ENCODE results near the gene ASAP2.
A peak's percentile ranks its signal among the peaks of the same experiment; 100 is the strongest.

Gene ASAP2

DNA sequence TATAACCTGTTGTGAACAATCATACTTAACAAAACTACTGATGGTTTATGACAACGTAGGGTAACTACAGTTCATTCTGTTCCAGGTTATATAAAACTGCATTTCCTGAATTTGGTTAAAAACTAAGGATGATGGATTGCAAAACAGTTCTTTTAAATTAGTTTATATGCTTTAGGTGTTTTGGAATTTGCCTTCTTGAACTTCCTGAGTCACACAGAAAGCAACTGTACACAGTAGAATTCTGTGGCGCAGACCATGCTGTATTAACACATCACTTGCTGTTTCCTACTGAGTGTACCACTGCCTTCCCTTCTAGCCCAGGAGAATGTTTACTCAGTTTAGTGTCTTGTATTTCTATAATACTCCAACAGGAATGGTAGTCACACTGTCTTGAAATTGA, 197.3 kb downstream of the ASAP2 start:
- no peak for DNase-seq (ENCODE audit: low spot score)

GRCh38 chr2:9404451-9404850, 197.8 kb downstream of the ASAP2 start:
- DNase-seq (ENCODE audit: low spot score) = no peak

- DNase-seq (ENCODE audit: low spot score) = no peak
These were observed 199.0 kb downstream of the ASAP2 start for GRCh38 chr2:9405636-9406035.

GRCh38 chr2:9406529-9407362, 200.1 kb downstream of the ASAP2 start:
- DNase-seq (ENCODE audit: low spot score) = no peak

DNA sequence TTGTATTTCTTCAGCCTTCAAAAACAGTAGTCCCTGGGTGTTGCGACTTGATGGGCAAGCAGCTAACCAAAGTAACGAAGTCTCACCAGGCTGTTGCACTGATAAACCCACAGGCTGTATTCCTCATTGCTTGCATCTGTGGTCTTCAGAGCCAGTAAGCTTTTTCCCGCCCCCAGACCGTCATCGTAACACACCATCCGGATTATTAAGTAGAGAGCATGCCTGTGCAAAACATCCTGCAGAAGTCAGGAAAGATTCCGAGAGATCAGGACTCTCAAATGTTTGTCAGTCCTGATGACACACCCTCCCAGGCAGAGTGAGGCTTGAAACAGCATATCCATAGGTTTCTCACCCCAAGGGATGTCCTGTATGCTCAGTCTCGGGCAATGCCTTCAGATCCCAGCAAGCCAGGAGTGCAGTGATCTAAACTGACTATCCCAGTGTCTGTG, 200.8 kb downstream of the ASAP2 start:
- no peak for DNase-seq (ENCODE audit: low spot score)

DNA sequence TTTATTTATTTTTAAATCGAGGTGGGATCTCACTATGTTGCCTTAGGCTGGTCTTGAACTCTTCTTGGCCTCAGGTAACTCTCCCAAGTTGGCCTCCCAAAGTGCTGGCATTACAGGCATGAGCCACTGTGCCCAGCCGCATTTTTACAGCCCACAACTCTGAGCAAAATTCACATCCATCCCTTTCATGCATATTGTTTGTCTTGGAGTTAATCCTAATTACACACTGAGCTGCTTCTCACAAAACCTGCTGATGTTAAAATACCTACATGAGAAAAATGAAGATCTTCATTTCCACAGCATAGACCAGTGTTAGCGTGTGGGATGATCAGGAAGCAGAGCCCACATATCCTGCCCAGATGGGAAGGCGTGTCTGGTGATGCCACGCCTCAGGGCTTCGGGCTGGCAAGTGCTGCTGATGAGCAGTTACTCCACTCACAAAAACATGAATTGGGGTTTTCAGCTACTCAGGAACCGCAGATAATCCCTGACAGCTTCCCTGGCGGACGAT, 202.1 kb downstream of the ASAP2 start:
- no peak for DNase-seq (ENCODE audit: low spot score)

GRCh38 chr2:9410108-9410507, 203.5 kb downstream of the ASAP2 start:
- no peak for DNase-seq (ENCODE audit: low spot score)

DNA sequence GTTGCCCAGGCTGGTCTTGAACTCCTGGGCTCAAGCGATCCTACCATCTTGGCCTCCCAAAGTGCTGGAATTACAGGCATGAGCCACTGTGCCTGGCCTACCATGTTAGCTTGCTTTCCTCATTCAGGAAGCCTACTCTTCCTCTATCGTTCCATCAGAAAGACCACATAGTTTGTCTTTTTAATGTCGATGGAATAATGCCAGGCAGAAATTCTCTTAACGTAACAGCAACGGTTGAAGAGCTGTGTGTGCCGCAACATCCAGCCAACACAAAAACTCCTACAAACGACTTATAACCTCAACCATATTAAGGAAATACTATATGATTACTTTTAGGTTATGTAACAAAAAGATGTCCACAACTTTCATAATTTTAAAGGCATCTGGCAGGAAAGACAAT, 206.2 kb downstream of the ASAP2 start:
- DNase-seq (ENCODE audit: low spot score) = no peak

DNA sequence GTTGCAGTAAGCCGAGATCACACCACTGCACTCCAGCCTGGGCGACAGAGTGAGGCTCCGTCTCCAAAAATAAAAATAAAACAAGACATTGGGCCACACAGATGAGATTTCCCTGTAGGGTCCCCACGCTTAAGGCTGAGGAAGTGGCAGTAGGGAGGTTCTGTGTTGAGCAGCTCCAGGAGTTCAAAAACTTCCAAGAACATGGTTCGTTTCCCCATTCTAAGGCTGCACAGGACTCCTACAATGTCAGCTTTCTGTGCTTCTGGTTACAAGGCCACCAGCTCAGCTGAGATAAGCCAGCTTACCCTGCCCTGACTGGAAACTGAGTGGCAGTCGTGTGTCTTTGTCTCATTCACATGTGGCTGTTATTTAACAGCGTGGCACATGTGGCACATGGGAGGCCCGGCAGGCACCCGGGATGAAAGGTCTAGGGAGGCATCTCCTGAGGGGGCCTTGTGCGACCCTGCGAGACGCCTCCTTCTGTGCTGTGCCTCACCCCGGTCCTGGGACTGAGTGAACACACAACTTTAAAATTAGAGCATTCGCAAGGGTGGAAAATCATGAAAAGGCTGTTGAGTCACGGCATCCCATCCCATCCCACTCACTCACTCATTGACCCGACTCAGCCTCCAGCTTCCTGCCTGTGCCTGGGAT, 209.0 kb downstream of the ASAP2 start:
- DNase-seq (ENCODE audit: low spot score) = no peak

GRCh38 chr2:9416267-9416961, 209.8 kb downstream of the ASAP2 start:
- DNase-seq (ENCODE audit: low spot score) = no peak

- no peak for DNase-seq (ENCODE audit: low spot score)
These were observed 210.3 kb downstream of the ASAP2 start for GRCh38 chr2:9416962-9417316.

GRCh38 chr2:9417725-9418124, 211.1 kb downstream of the ASAP2 start:
- no peak for DNase-seq (ENCODE audit: low spot score)

DNA sequence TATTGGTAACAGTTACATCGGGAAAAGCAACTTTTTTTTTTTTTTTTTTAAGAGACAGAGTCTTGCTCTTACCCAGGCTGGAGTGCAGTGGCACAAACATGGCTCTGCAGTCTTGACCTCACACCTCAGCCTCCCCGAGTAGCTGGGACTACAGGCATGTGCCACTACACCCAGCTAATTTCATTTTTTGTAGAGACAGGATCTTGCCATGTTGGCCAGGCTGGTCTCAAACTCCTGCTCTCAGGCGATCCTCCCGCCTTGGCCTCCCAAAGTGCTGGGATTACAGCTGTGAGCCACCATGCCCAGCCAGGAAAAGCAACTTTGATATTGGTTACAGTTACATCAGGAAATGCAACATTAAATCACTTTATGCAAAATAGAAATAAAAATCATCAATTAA, 212.1 kb downstream of the ASAP2 start:
- DNase-seq (ENCODE audit: low spot score) = no peak

GRCh38 chr2:9419541-9419940, 212.9 kb downstream of the ASAP2 start:
- no peak for DNase-seq (ENCODE audit: low spot score)

- no peak for DNase-seq (ENCODE audit: low spot score)
These were observed 213.9 kb downstream of the ASAP2 start for GRCh38 chr2:9420495-9420894.

DNA sequence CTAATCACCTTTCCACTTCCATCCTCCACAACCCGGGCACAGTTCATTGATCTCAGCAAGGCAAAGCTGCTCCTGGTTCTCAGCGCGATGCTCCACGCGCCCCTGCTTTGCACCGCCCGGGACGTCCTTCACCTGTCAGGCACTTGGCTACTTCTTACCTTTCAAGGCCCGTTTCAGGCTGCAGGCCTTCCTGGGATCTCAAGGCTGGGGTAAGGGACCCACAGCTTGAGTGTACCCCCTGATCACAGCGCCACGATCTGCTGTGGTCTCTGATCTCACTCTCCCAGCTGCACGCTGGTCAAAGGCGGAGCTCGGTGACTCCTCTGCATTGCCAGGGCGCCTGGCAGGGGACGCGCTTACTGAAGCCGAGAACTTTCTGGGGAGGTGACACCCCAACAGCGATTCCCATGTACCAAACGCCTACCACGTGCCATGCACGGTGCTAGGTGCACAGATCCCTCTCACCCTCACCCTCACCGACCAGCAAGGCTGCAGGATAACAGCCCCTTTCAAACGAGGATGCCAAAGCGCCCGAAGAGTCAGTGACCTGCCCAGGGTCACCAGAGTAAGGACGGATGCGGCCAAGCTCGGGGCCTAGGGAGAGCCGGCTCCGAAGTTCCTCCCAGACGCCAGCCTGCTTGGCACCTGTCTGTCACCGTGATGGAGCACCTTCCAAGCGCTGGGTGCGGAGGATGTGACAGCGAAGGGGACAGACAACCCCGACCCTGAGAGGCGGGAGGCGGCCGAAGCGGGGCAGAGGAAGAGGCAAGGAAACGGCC, 215.9 kb downstream of the ASAP2 start:
- peak; percentile 40 for DNase-seq (ENCODE audit: low spot score)

DNA sequence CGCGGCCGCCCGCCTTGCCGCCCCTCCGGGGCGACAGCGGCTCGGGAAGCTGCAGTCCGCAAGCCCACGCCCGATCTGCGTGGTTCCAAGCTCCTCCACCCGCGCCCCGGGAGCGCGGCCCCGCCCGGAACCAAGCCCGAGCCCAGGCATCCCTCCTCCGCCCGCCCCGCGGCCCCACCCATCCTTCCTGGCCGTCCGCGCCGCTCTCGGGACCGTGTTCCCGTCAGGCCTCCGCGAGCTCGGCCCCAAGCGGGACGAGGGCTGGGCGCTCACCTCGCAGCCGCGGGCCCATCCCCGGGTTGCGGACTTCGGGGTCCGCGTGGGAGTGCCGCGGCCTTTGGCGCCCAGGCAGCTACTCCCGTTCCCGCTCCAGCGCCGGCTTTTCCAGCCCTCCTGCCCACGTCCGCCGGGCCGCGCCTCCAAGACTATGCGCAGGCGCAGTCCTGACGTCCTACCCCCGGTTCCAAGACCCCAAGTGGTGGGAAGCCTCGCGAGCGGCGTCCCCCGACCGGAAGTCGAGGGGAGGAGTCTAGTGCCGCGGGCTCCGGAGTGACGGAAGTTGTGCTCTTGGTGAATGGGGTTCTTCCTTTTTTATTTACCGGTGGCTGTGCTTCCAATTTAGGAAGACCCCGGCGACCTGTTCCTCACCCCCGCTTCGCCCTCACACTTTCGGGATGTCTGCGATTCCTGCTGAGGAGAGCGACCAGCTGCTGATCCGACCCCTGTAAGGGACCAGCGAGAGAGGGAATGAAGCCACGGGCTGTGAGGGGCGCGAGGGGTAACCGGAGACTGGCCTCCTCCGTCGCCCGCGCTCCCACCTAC, 216.7 kb downstream of the ASAP2 start, which contains the start of the genes CPSF3 and ITGB1BP1:
Gene CPSF3, plus strand, starts transcription at position 555 of the 822 bp plus-strand sequence. Its CDS starts 120 bp downstream, at position 675.
Gene ITGB1BP1, minus strand, starts transcription at position 429 of the 822 bp plus-strand sequence. CDS start 4,831 bp downstream, outside the sequence.
- DNase-seq (ENCODE audit: low spot score) = peak; percentile 99

DNA sequence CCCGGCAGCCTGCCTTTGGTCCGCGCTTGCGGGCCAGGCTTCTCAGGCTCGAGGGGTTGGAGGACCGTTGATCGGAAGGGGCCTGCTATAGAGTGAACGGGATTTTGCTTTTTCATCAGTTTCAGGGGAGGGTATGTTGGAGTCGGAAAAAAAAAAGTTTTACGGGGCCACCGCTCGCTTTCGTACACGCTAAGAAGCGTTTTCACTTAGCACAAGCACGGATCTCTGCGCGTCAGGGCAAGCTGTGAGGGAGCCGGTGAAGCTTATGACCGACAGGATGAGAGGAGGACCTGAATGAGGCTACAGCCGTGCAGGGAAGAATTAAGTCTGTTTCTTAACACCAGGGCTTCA, 217.3 kb downstream of the ASAP2 start:
- peak; percentile 20 for DNase-seq (ENCODE audit: low spot score)

- DNase-seq (ENCODE audit: low spot score) = no peak
These were observed 218.0 kb downstream of the ASAP2 start for GRCh38 chr2:9424447-9425164.

DNA sequence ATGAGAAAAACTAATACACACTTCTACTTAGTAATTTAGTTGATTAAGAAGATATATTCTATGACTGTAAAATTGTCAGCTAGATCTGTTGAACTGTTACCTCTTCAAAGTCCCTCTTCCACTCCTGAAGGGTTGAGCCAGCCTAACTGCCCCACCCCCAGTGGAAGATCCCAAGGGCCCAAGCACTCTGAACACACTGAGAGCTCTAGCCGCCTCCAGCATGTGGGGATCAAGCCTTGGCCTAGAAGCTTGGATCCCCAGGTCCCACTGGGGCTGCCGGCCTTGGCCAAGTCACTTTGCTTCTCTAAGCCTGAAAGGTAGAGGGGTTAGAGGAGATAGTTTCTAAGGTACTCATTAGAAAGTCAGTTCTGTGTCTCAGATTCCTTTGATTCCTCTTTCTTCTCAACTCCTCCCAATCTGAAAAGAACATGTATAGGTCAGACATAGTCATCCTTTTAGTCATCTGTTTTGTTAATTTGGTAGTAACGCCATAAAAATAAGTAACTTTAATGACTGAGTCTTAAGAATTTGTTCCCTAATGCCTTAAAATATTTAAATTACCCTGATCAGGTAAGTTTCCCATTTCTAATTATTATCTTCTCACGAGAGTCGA, 222.5 kb downstream of the ASAP2 start:
- no peak for DNase-seq (ENCODE audit: low spot score)
